A549 (cell line): Measurements from ENCODE around the gene LSP1.
A peak's percentile ranks its signal among the peaks of the same experiment; 100 is the strongest.

ENCODE experiments used
- KDM1A ChIP-seq: fragments of 200-600 bp; sonication (generic); IDR thresholded peaks from 2 replicates; pipeline ENCODE4 v1.6.1; 2016; ENCODE audit warnings: low read depth, mild to moderate bottlenecking
- RFX5 ChIP-seq: fragments of 450-650 bp; IDR thresholded peaks from 2 replicates; pipeline ENCODE4 v1.7.1; 2014; ENCODE audit warnings: antibody characterized with exemption, mild to moderate bottlenecking, moderate library complexity
- ZSCAN20 ChIP-seq: fragments of 250-450 bp; sonication (Bioruptor Pico); IDR thresholded peaks from 2 replicates; pipeline ENCODE4 v1.8.0; 2022; ENCODE audit warnings: mild to moderate bottlenecking, moderate library complexity
- TF ChIP-seq, protein P1 (sequence below): fragments of >200 bp; sonication (Bioruptor Twin); formaldehyde crosslinking; IDR thresholded peaks from 3 replicates; pipeline ENCODE4 v1.5.1; 2016

DNA sequence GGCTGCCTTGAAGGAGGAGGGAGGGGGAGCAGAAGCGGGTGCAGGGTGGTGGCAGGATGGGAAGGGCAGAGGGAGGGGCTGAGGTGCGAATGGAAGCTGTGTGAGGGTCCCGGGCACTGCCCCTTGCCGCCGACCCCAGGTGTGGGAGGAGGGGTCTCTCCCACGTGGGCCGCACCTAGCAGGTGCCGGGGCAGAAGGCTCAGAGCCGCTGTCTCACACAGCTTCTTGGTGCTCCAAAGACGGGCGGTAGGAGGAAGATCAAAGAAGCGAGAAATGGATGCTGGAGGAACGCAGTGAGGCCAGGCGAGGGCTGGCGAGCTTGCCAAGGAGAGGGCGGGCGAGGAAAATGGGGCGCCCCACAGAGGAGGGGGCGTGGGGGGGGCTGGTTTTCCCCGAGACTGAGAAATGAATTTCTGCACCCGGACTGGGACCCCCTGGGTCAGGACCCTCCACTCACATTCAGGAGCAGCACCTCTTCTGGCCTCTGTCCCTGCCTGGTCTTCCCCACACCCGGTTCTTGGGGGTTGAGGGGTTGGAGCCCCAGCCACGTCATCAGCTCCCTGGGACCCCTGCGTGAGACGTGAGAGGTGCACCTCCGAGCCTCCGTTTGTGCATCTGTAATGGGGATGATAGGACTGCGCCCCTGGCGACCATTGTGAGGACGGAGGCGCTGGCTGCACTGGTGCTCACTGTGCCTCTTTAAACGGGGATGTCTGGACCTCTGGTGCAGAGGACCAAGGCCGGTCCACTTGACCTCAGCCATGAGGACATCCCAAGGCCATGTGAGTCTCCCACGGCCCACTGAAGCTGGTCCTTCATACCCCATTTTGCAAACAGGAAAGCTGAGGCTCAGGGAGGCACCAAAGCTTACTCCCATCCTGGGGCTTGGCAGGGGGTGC, 16.8 kb downstream of the LSP1 start:
- TF ChIP-seq ZSCAN20 (CRISPR knock-in tag) (no peak), RFX5 (no peak), KDM1A (no peak)
- TF ChIP-seq, protein P1, sequence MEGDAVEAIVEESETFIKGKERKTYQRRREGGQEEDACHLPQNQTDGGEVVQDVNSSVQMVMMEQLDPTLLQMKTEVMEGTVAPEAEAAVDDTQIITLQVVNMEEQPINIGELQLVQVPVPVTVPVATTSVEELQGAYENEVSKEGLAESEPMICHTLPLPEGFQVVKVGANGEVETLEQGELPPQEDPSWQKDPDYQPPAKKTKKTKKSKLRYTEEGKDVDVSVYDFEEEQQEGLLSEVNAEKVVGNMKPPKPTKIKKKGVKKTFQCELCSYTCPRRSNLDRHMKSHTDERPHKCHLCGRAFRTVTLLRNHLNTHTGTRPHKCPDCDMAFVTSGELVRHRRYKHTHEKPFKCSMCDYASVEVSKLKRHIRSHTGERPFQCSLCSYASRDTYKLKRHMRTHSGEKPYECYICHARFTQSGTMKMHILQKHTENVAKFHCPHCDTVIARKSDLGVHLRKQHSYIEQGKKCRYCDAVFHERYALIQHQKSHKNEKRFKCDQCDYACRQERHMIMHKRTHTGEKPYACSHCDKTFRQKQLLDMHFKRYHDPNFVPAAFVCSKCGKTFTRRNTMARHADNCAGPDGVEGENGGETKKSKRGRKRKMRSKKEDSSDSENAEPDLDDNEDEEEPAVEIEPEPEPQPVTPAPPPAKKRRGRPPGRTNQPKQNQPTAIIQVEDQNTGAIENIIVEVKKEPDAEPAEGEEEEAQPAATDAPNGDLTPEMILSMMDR, result peak; percentile 51
